GM12878 (cell line): ENCODE results near the gene USP46.

Source experiments
- CTCF ChIP-seq, 3 experiments: IDR thresholded peaks in 2 of 3; conservative IDR thresholded peaks in 1 of 3; 2 replicates each; pipeline ENCODE4 v1.5.1; 2011; ENCODE audit warnings: low read depth in 3 of 3, low read length in 3 of 3, mild to moderate bottlenecking in 3 of 3, control low read depth in 2 of 3, moderate library complexity in 2 of 3, inconsistent platforms in 1 of 3, mixed read lengths in 1 of 3; ENCODE audit not compliant: control insufficient read depth in 2 of 3, insufficient read depth in 1 of 3; ENCODE audit errors: extremely low read depth in 1 of 3
- EZH2 ChIP-seq: IDR thresholded peaks from 2 replicates; pipeline ENCODE4 v1.6.1; 2012; ENCODE audit warnings: low read depth, mild to moderate bottlenecking, control low read depth, inconsistent platforms, low read length, borderline replicate concordance; ENCODE audit not compliant: control insufficient read depth
- FOXM1 ChIP-seq: IDR thresholded peaks from 2 replicates; pipeline ENCODE4 v1.6.1; 2012; ENCODE audit warnings: low read depth, mild to moderate bottlenecking, inconsistent platforms, low read length, moderate library complexity
- GATAD2B ChIP-seq: fragments of 450-650 bp; conservative IDR thresholded peaks from 2 replicates; pipeline ENCODE4 v1.6.1; 2017; ENCODE audit warnings: low read depth, mild to moderate bottlenecking, moderate library complexity
- JUND ChIP-seq: IDR thresholded peaks from 2 replicates; pipeline ENCODE4 v1.6.1; 2012; ENCODE audit warnings: low read depth, mild to moderate bottlenecking, low read length, improper control_type of control experiment, moderate library complexity
- REST ChIP-seq: IDR thresholded peaks from 2 replicates; pipeline ENCODE4 v1.6.1; 2012; ENCODE audit warnings: mild to moderate bottlenecking, low read depth, low read length
- ZNF274 ChIP-seq: IDR thresholded peaks from one replicate; pipeline ENCODE4 v1.8.0; 2011; ENCODE audit not compliant: insufficient read length, insufficient read depth

GRCh38 chr4:52619591-52619931 lies 39.5 kb downstream of the USP46 start:
- no peak for TF ChIP-seq CTCF (IDR thresholded peaks at IDR 0.05 in 2 of 3, conservative IDR thresholded peaks at IDR 0.05 in 1 of 3; ENCODE audit: control insufficient read depth in 2 of 3, extremely low read depth in 1 of 3, insufficient read depth in 1 of 3, low read depth in 3 of 3, low read length in 3 of 3)
- no peak for TF ChIP-seq EZH2
- TF ChIP-seq REST: no peak
- no peak for TF ChIP-seq ZNF274
- no peak for TF ChIP-seq FOXM1
- TF ChIP-seq JUND: no peak
- no peak for TF ChIP-seq GATAD2B
